Measurements from ENCODE around the gene CLCNKB.

DNA sequence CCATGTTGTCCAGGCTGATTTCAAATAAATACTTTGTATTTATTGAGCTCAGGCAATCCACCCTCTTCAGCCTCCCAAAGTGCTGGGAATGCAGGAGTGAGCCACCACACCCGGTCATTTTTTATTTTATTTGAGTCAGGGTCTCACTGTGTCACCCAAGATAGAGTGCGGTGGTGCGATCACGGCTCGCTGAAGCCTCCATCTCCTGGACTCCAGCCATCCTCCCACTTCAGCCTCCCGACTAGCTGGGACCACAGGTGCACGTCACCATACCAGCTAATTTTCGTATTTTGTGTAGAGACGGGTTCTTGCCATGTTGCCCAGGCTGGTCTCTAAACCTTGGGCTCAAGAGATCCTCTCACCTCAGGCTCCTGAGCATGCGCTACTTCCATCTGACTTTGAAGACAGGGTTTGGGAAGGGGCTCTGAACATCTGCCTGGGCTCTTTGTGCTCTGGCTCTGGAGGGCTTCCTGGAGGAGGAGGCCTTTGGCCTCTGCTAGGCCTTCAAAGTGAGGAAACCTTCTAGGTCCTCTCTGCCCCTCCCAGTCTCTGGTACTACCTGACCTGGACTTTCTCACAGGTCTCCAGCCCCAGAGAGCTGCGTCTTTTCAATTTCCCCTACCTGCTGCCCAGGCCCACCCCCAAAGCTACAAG lies 31.5 kb upstream of the CLCNKB start:
- TF ChIP-seq POLR2AphosphoS5 (IDR thresholded peaks at IDR 0.05; ENCODE audit: borderline replicate concordance, low read depth, low read length) (no peak), EZH2 (IDR thresholded peaks at IDR 0.05) (no peak)

Measured in SK-N-MC (cell line).